ENCODE results near the gene SH3GLB2.

DNA sequence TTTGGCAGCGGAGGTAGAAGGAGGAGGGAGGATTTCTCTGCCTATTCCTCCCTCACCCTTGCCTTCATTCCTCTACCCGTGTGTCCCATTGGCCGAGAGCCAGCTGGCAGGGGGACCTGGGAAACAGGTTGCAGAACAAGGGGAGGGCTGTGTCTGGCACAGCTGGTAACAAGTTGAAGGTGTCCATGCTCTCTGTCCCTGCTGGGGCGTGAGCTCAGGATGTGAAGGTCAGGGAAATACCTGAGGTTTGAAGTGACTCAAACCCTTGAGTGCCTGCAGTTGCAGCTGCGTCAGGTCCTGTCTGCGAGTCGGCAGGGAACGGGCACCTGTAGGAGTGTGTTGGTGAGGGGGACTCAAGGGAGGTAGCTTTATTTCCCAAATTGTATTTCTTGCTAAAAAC is 24.5 kb upstream of the SH3GLB2 start:
- TF ChIP-seq EZH2 (IDR thresholded peaks at IDR 0.05; ENCODE audit: low read depth, unreplicated experiment): no peak
- TF ChIP-seq, protein P1, sequence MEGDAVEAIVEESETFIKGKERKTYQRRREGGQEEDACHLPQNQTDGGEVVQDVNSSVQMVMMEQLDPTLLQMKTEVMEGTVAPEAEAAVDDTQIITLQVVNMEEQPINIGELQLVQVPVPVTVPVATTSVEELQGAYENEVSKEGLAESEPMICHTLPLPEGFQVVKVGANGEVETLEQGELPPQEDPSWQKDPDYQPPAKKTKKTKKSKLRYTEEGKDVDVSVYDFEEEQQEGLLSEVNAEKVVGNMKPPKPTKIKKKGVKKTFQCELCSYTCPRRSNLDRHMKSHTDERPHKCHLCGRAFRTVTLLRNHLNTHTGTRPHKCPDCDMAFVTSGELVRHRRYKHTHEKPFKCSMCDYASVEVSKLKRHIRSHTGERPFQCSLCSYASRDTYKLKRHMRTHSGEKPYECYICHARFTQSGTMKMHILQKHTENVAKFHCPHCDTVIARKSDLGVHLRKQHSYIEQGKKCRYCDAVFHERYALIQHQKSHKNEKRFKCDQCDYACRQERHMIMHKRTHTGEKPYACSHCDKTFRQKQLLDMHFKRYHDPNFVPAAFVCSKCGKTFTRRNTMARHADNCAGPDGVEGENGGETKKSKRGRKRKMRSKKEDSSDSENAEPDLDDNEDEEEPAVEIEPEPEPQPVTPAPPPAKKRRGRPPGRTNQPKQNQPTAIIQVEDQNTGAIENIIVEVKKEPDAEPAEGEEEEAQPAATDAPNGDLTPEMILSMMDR (conservative IDR thresholded peaks at IDR 0.05; ENCODE audit: low read depth in 2 of 2): no peak
- no peak for TF ChIP-seq POLR2AphosphoS5 (IDR thresholded peaks at IDR 0.05; ENCODE audit: low read depth)
- no peak for TF ChIP-seq JUNB (IDR thresholded peaks at IDR 0.05; ENCODE audit: unreplicated experiment)
- TF ChIP-seq EZH2phosphoT487 (IDR thresholded peaks at IDR 0.05; ENCODE audit: unreplicated experiment): no peak
- TF ChIP-seq, protein P2, sequence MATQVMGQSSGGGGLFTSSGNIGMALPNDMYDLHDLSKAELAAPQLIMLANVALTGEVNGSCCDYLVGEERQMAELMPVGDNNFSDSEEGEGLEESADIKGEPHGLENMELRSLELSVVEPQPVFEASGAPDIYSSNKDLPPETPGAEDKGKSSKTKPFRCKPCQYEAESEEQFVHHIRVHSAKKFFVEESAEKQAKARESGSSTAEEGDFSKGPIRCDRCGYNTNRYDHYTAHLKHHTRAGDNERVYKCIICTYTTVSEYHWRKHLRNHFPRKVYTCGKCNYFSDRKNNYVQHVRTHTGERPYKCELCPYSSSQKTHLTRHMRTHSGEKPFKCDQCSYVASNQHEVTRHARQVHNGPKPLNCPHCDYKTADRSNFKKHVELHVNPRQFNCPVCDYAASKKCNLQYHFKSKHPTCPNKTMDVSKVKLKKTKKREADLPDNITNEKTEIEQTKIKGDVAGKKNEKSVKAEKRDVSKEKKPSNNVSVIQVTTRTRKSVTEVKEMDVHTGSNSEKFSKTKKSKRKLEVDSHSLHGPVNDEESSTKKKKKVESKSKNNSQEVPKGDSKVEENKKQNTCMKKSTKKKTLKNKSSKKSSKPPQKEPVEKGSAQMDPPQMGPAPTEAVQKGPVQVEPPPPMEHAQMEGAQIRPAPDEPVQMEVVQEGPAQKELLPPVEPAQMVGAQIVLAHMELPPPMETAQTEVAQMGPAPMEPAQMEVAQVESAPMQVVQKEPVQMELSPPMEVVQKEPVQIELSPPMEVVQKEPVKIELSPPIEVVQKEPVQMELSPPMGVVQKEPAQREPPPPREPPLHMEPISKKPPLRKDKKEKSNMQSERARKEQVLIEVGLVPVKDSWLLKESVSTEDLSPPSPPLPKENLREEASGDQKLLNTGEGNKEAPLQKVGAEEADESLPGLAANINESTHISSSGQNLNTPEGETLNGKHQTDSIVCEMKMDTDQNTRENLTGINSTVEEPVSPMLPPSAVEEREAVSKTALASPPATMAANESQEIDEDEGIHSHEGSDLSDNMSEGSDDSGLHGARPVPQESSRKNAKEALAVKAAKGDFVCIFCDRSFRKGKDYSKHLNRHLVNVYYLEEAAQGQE (IDR thresholded peaks at IDR 0.05; ENCODE audit: unreplicated experiment): no peak
- TF ChIP-seq STAT1 (IDR thresholded peaks at IDR 0.05; ENCODE audit: unreplicated experiment): no peak
- TF ChIP-seq, protein P3, sequence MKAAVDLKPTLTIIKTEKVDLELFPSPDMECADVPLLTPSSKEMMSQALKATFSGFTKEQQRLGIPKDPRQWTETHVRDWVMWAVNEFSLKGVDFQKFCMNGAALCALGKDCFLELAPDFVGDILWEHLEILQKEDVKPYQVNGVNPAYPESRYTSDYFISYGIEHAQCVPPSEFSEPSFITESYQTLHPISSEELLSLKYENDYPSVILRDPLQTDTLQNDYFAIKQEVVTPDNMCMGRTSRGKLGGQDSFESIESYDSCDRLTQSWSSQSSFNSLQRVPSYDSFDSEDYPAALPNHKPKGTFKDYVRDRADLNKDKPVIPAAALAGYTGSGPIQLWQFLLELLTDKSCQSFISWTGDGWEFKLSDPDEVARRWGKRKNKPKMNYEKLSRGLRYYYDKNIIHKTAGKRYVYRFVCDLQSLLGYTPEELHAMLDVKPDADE (IDR thresholded peaks at IDR 0.05): no peak
